OCI-LY3 (cell line): ENCODE measurements around the gene SLC25A48.

Experiments
- H2AFZ ChIP-seq: fragments of 200-600, 300-600 bp; shearing (Covaris generic); 2 replicates; pipeline ENCODE4 v1.6.0; 2014; ENCODE audit warnings: antibody characterized with exemption, low read depth, low read length
- H3K27ac ChIP-seq: fragments of 200-600, 300-600 bp; sonication (generic); 2 replicates; pipeline ENCODE4 v1.5.1; 2014; ENCODE audit warnings: mild to moderate bottlenecking, low read length, moderate library complexity, mixed read lengths
- H3K27me3 ChIP-seq: fragments of 200-600, 300-600 bp; sonication (generic); 2 replicates; pipeline ENCODE4 v1.6.1; 2014; ENCODE audit warnings: low read depth, low read length, mixed read lengths
- H3K36me3 ChIP-seq: fragments of 200-600, 300-600 bp; sonication (generic); replicated peaks from 2 replicates; pipeline ENCODE3; 2014; ENCODE audit warnings: low read depth, low read length, mixed read lengths
- H3K4me1 ChIP-seq: fragments of 300-600, 200-600 bp; sonication (generic); 2 replicates; pipeline ENCODE4 v1.6.1; 2014; ENCODE audit warnings: low read length, mixed read lengths
- H3K4me2 ChIP-seq: fragments of 200-600, 300-600 bp; sonication (generic); 2 replicates; pipeline ENCODE4 v1.6.1; 2014; ENCODE audit warnings: low read length, mixed read lengths
- H3K4me3 ChIP-seq: fragments of 300-600, 200-600 bp; sonication (generic); 2 replicates; pipeline ENCODE4 v1.5.1; 2014; ENCODE audit warnings: antibody characterized with exemption, mild to moderate bottlenecking, low read length, moderate library complexity
- H3K79me2 ChIP-seq: fragments of 300-600, 200-600 bp; shearing (Covaris generic); 2 replicates; pipeline ENCODE4 v1.6.1; 2014; ENCODE audit warnings: mild to moderate bottlenecking, low read length, mixed read lengths
- H3K9ac ChIP-seq: fragments of 300-600, 200-600 bp; shearing (Covaris generic); 2 replicates; pipeline ENCODE4 v1.6.0; 2014; ENCODE audit warnings: mild to moderate bottlenecking, low read length, moderate library complexity
- H3K9me3 ChIP-seq: fragments of 200-600, 300-600 bp; shearing (Covaris generic); 2 replicates; pipeline ENCODE4 v1.6.1; 2014; ENCODE audit warnings: low read length, mixed read lengths; ENCODE audit not compliant: insufficient read depth
- H4K20me1 ChIP-seq: fragments of 200-600, 300-600 bp; sonication (generic); 2 replicates; pipeline ENCODE4 v1.6.1; 2016; ENCODE audit warnings: low read length, mixed read lengths; ENCODE audit not compliant: insufficient read depth
- CTCF ChIP-seq: fragments of 200-600, 300-600 bp; sonication (generic); IDR thresholded peaks from 2 replicates; pipeline ENCODE4 v1.5.1; 2014; ENCODE audit warnings: antibody characterized with exemption, low read length, low read depth
- EZH2phosphoT487 ChIP-seq: fragments of 200-600 bp; shearing (Covaris generic); IDR thresholded peaks from 2 replicates; pipeline ENCODE4 v1.6.1; 2018; ENCODE audit warnings: antibody characterized with exemption, mixed run types, low read depth

The SLC25A48 gene

GRCh38 chr5:135859641-135860040 is 25.2 kb downstream of the SLC25A48 start:
- no peaks in the 10 kb centered on the region for H3K36me3 ChIP-seq
- no peaks in the 10 kb centered on the region for H3K27me3 ChIP-seq
- H3K4me3 ChIP-seq = no peak overlapping the region
- H3K4me1 ChIP-seq = no peaks in the 10 kb centered on the region
- no peak for TF ChIP-seq EZH2phosphoT487
- TF ChIP-seq CTCF = no peak
- H3K9ac ChIP-seq = no peak overlapping the region
- H3K79me2 ChIP-seq = no peaks in the 10 kb centered on the region
- H3K9me3 ChIP-seq = no peaks in the 10 kb centered on the region
- no peak overlapping the region for H3K27ac ChIP-seq
- H4K20me1 ChIP-seq = no peaks in the 10 kb centered on the region
- H2AFZ ChIP-seq = no peak overlapping the region
- no peak overlapping the region for H3K4me2 ChIP-seq

DNA sequence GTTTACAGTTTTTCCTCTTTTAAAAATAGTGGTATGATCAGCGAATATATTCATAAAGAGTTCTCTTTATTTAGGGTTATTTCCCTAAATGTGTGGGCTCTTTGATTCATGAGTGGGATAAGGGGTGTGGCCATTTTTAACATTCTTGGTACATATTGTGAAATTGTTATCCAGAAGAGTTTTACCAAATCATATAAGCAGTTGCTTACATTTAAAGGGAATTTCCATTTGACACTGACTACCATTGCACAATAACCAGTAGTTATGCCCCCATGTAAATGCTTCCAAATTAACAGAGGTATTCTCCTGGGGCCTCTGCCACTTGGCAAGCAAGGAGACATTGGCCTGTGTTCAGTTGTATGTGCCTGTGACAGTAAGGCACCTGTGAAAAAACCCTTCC is 27.2 kb downstream of the SLC25A48 start:
- H4K20me1 ChIP-seq = no peaks in the 10 kb centered on the region
- no peaks in the 10 kb centered on the region for H3K9me3 ChIP-seq
- no peaks in the 10 kb centered on the region for H3K36me3 ChIP-seq
- H3K4me3 ChIP-seq = no peak overlapping the region
- no peaks in the 10 kb centered on the region for H3K79me2 ChIP-seq
- no peak overlapping the region for H3K27ac ChIP-seq
- no peaks in the 10 kb centered on the region for H3K4me1 ChIP-seq
- TF ChIP-seq CTCF (no peak), EZH2phosphoT487 (no peak)
- H3K27me3 ChIP-seq = no peaks in the 10 kb centered on the region
- H2AFZ ChIP-seq = no peak overlapping the region
- H3K4me2 ChIP-seq = no peak overlapping the region
- H3K9ac ChIP-seq = no peak overlapping the region

DNA sequence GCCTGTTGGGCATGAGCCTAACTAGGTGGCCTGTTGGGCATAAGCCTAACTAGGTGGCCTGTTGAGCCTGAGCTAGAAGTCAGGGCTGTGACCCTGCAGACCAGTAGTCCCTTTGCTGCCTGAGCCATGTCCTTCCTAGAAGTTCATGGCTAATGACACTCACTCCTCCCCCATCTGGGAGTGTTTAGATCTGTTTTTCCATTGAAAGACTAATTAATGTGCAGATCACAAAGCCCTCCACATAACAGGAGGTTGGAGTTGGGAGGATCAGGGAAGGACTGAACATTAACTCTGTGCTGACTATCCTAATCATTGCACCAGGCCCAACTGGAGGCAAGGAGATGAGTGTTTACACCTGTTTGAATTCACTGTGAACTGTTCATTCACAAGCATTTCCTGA is 27.6 kb downstream of the SLC25A48 start:
- H3K9ac ChIP-seq = no peak overlapping the region
- TF ChIP-seq EZH2phosphoT487 = no peak
- TF ChIP-seq CTCF = no peak
- H2AFZ ChIP-seq = no peak overlapping the region
- H3K27me3 ChIP-seq = no peaks in the 10 kb centered on the region
- no peaks in the 10 kb centered on the region for H3K36me3 ChIP-seq
- H3K4me1 ChIP-seq = no peaks in the 10 kb centered on the region
- H3K27ac ChIP-seq = no peak overlapping the region
- H3K9me3 ChIP-seq = no peaks in the 10 kb centered on the region
- H3K4me3 ChIP-seq = no peak overlapping the region
- no peaks in the 10 kb centered on the region for H4K20me1 ChIP-seq
- no peaks in the 10 kb centered on the region for H3K79me2 ChIP-seq
- no peak overlapping the region for H3K4me2 ChIP-seq

DNA sequence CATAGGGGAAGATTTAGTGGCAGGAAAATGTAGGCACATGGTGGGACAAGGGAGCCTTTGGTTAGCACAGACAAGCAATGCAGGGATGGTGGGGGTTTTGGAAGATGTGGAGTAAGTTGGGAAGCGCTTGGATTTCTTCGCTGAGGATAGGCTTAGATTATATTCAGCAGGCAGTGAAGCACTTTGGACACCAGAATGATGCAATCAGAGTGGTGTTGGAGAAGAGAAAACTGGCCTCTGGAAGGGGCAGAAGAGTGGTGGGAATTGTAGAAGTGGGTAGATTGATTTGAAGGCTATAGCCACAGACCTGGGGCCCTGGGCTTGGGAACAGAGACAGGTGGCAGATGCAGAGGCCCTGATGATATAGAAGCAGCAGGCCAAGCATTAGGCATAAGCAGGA is 28.3 kb downstream of the SLC25A48 start:
- no peak overlapping the region for H3K4me3 ChIP-seq
- TF ChIP-seq CTCF (no peak), EZH2phosphoT487 (no peak)
- no peak overlapping the region for H3K27ac ChIP-seq

More for the DNA sequence above, 28.3 kb downstream of the SLC25A48 start:
- Histone ChIP-seq H3K79me2 (no peaks in the 10 kb centered on the region), H3K4me1 (no peaks in the 10 kb centered on the region), H3K9me3 (no peaks in the 10 kb centered on the region), H3K9ac (no peak overlapping the region), H3K4me2 (no peak overlapping the region), H4K20me1 (no peaks in the 10 kb centered on the region), H2AFZ (no peak overlapping the region), H3K36me3 (no peaks in the 10 kb centered on the region), H3K27me3 (no peaks in the 10 kb centered on the region)
